Astrocyte of the hippocampus (primary cell): ENCODE measurements around the gene BCAS3.

Experiments
- DNase-seq: peaks from one replicate; pipeline ENCODE4 v3.0.0; 2011; ENCODE audit warnings: low read depth, low spot score

Gene BCAS3

GRCh38 chr17:61360318-61360943 lies 682.8 kb downstream of the BCAS3 start:
- no peak for DNase-seq

- peak; percentile 66 for DNase-seq
Observed at GRCh38 chr17:61361084-61361483, 683.4 kb downstream of the BCAS3 start.

- no peak for DNase-seq
Observed at GRCh38 chr17:61362396-61362795, 684.7 kb downstream of the BCAS3 start.

GRCh38 chr17:61362852-61363600 lies 685.4 kb downstream of the BCAS3 start:
- no peak for DNase-seq

- DNase-seq: no peak
Observed at GRCh38 chr17:61363601-61364462, 686.2 kb downstream of the BCAS3 start.

- no peak for DNase-seq
Observed at GRCh38 chr17:61364463-61364846, 686.8 kb downstream of the BCAS3 start.

- no peak for DNase-seq
Observed at GRCh38 chr17:61366076-61366714, 688.5 kb downstream of the BCAS3 start.

GRCh38 chr17:61366715-61367413 lies 689.2 kb downstream of the BCAS3 start:
- DNase-seq: no peak

GRCh38 chr17:61368049-61368831 lies 690.6 kb downstream of the BCAS3 start:
- DNase-seq: no peak

GRCh38 chr17:61368832-61369450 lies 691.3 kb downstream of the BCAS3 start:
- DNase-seq: no peak

- DNase-seq: no peak
Observed at GRCh38 chr17:61369751-61370150, 692.1 kb downstream of the BCAS3 start.

GRCh38 chr17:61371179-61371578 lies 693.5 kb downstream of the BCAS3 start:
- DNase-seq: no peak

GRCh38 chr17:61371606-61372005 lies 694.0 kb downstream of the BCAS3 start:
- no peak for DNase-seq

- no peak for DNase-seq
Observed at GRCh38 chr17:61372436-61372835, 694.8 kb downstream of the BCAS3 start.

GRCh38 chr17:61376931-61377838 lies 699.5 kb downstream of the BCAS3 start:
- DNase-seq: no peak

GRCh38 chr17:61378658-61379456 lies 701.2 kb downstream of the BCAS3 start:
- no peak for DNase-seq

GRCh38 chr17:61379457-61380216 lies 702.0 kb downstream of the BCAS3 start:
- no peak for DNase-seq
